Stimulated activated CD4-positive, alpha-beta T cell treated with anti-CD3 and anti-CD28 coated beads, Interleukin-2, amount 100 ng/mL, for 24 hours (primary cell): ENCODE data around the gene CST6.
A peak's percentile ranks its signal among the peaks of the same experiment; 100 is the strongest.
"Not testable (repeated sequence)": the region's sequence is repeated elsewhere in the genome, so short reads cannot be mapped to it uniquely, and the experiment has no call there.

Source experiments
- DNase-seq, 2 donors: peaks; one replicate each; pipeline ENCODE4 v3.0.0-alpha.2; 2020

The CST6 gene

DNA sequence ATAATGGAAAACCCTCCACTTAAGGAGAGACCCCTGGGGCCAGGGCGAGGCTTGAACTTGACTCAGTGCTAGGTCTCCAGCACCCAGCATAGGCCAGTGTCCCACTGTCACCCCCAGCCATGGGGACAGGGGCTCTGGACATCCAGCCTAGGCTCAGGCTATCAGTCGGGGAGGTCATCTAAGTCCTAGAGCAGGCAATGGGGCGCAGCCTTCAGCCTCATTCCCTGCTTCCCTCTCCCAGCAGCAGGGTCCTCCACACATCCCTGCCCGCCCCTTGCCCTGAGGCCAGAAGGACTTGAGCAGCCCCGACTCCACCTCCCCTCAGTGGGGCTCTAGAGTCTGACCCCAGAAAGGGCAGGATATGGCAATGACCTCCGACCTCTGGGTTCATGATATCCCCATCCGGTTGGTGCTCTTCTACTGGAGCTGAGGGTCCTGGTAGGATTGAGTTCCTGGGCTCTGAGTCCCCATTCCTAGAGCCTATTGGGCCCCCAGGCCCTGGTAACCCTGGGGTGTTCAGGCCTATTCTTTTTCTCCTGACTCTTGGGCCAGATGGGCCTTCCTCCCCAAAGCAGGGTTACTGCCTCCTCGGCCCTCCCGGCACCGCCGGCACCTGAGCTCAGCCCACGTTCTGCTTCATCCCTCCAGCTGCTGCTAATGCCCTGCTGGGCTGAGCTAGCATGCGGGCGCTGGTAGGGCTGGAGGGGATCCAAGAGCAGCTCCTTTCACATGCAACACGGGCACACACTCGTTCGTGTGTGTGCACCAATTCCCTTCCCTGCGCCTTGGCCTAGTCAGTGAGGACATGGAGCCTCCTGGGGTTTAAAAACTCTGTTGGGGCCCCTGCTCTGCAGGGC lies 4.4 kb downstream of the CST6 start:
- no peak for DNase-seq

DNA sequence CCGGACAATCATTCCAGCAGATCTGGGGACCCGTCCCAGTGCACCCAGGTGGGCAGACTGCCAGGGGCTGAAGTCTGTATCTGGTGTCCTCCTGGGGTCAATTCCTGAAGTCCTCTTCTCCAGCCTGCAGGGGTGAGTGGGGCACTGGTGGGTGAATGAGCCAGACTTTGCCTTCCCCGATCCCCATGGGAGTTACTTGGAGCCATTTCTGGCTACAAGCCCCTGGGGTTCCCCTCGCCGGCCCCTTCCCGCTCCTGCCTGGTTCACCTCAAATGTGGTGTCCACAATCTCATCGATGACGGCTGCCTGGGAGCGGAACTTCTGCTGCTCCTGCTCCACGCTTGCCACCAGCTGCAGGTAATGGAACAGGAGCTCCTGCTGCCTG lies 5.0 kb downstream of the CST6 start:
- no peak for DNase-seq

DNA sequence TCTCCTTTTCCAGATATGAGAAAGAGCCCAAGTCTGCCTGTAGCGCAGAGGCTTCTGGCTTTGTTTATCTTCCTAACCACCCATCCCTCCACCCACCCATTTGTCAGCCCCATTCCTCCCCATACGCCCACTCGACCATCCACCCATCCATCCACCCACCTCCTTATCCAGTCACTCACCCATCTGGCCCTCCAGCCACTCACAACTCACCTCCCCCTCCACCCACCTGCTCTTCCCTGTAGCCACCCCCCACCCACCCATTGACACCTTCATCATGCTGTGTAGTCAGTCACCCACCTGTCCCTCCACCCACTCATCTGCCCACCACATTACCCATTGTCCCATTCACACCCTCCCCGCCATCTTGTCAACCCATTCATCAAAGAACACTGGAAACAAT lies 5.5 kb downstream of the CST6 start:
- no peak for DNase-seq

DNA sequence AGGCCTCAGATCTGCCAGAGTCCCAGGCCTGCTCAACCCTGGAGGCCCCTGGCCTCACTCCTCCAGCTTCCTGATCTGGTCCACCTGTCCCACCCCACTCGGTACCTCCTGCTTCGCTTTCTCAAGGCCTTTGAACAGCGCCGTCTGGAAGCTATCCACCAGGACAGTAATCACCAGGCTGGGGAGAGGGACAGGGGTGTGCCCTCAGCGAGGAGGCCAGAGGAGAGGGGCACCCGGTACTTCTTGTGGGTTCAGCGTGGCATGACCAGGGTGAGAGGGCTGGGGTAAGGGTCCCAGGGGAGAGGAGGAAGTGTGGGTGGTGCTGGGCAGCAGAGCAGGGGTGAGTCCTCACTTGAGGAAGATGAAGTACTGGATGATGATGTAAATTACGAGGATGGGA lies 8.4 kb downstream of the CST6 start:
- no peak for DNase-seq

DNA sequence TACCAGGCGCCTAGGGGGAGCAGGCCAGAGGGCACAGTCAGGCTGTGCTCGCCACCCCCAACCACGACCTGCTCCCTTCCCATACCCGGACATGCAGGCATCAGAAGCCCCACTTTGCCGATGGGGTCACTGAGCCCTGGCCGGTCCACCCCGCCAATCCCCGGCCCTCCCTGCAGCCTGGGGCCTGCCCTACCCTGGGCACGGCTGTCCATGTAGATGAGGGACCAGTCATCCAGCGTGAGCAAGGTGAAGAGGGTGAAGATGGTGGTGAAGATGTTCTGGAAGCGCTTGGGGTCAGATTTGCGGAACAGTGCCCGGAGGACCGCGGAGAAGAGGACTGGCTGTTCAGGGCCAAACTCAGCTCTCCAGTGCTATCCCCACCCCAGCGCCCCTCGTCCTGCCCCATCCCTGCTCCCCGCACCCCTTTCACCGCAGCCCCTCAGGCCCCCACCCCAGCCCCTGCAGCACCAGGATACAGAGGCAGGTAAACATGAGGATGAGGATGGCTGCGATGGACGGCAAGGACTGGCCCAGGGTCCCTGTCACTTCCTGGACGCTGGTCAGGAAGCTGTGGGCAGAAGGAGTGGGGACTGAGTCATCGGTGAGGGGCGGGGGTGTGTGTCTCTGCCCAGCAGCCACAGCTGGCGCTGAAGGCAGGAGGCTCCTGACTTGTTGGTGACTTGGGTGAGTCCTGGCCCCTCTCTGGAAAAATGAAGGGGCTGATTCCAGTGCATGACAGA lies 9.0 kb downstream of the CST6 start:
- DNase-seq: no peak

DNA sequence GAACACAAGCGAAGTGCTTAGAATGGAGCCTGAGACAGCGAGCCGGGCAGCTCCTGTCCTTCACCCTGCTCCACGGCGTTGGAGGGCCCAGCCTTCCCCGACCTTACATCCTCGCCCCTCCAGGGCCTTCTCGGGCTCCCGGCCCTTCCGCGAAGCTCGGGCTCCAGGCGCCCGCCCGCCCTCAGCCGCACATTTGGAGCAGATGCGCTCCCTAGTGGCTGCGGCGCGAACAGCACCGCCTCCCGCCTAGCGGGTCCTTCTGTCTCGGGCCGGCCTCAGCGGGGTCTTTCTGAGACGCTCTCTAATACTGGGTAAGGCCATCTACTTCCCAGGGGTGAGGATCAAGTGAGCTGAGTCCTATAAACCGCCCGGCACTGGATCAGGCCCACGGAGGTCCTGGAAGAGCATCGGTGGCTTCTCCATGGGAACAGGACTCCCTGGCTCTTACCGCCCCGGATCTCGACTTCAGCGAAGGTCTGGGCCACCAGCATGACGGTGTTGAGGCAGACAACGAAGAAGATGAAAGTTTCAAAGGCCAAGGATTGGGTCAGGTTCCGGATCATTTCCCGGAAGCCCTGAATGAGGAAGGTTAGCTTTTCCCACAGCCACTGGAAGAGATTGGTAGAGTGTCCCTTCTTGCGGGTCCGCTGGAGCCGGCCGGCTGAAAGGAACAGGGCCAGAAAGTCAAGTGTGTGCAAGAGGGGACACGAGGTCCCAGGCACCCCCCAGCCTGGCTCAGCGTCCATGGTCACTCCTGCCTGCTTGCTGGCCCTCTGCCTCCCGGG lies 10.8 kb downstream of the CST6 start:
- DNase-seq: peak; percentile 88 to 89

DNA sequence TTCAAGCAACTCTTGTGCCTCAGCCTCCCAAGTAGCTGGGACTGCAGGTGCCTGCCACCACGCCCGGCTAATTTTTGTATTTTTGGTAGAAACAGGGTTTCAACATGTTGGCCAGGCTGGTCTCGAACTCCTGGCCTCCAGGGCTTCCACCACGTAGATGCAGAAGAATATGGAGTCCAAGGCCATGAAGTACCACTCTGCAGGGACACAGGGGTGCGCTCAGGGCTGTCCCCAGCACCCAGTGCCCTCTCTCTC lies 11.3 kb downstream of the CST6 start:
- DNase-seq: not testable (repeated sequence)

DNA sequence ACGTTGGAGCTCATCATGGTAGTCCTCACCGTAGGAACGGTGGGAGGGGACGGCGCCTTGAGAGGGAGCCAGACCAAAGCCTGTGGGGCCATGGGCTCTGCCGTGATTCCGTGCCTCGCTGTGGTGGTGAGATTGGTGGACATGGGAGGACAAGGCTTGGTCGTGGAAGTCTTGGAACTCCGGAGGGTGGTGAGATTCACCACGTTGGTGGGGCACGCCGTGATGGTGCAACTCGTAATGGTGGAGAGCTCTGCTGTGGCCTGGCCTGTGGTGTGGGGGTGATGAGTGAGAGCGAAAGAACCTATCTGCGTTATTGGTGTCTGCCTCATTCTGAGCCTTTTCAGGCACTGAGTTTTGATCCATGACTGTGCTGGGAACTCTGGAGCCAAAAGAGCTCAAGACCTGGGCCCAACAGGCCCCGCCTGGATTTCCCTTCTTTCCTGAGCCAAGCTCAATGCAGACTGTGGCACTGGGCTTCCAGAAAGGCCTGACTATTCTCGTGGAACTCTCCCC lies 14.3 kb downstream of the CST6 start, which contains the start of gene CATSPER1:
CATSPER1 (minus strand) TSS at position 463 of the 513 bp plus-strand sequence; CDS start at position 363, 100 bp downstream.
- no peak for DNase-seq

DNA sequence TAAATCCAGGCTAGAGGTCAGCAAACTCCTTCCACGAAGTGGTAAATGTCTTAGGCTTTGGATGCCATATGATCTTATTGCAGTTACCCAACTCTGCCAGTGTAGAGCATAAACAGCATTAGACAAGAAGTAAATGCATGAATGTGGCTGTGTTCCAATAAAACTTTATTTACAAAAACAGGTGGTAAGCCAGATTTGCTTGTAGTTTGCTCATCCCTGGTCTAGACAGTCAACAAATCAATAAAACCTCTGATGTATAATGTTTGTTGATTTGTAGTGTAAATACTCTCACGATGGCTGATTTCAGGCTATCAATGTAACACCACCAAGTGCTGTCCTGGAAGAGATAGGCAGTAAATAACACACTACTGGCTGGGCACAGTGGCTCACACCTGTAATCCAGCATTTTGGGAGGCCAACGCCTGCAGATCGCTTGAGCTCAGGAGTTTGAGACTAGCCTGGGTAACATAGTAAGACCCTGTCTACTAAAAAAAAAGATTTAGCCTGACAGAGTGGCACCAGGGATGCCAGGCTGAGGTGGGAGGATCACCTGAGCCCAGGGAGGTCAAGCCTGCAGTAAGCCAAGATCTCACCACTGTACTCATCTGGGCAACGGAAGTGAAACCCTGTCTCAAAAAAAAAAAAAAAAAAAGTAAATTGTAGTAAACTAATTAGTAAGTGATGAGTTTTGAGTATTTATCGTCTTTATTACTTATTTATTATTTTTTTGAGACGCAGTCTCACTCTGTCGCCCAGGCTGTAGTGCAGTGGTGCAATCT lies 21.3 kb downstream of the CST6 start:
- DNase-seq: no peak

DNA sequence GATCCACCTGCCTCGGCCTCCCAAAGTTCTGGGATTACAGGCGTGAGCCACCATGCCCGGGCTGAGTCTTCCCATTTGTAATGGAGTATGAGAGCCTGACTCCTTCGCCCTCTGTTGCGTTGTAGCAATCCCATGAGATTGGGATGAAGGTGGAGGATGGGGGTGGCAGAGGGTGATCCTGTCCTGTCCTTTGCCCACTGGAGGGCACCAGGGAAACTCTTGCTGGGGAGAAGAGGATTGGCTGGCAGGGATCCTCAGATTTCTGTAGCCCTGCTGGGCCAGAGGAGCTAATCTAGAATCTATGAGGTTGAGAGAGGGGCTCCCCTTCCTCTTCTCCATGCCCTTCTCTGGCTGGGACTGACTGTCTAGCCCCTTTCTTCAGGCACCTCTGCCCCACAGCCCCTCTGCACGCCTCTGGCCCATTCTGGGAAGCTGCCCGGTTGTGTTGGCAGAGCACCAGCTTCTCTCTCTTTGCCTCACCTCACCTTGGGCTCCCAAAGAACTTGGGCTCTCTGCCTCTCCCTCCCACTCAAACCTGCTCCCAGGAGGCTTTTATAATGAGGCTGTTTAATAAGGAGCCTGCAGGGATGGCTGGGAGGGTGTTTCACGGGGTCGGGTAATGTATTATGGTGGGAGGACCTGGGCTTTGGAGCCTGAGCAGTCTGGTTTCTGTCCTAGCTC lies 24.0 kb downstream of the CST6 start:
- DNase-seq: no peak

DNA sequence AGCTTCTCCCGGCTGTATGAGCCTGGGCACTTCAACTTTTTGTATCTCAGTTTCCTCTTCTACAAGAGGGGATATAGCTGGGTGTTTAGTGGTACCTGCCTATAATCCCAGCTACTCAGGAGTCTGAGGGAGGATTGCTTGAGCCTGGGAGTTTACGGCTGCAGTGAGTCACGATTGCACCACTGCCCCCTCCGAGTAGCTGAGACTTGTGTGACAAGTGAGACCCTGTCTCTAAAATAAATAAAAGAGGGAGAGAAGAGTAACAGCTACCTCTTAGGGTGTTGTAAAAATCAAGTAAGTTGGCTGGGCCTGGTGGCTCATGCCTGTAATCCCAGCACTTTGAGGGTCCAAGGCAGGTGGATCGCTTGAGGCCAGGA lies 24.5 kb downstream of the CST6 start:
- DNase-seq: no peak

DNA sequence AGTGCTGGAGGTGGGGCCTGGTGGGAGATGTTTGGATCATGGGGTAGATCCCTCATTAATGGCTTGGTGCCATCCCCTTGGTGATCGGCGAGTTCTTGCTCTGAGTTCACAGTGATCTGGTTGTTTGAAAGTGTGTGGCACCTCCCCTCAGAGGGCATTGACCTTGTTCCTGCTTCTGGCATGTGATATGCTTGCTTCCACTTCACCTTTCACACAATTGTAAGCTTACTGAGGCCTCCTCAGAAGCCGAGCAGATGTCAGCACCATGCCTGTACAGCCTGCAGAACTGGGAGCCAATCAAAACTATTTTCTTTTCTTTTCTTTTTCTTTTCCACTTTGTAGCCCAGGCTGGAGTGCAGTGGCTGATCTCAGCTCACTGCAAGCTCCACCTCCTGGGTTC lies 25.5 kb downstream of the CST6 start:
- DNase-seq: no peak

DNA sequence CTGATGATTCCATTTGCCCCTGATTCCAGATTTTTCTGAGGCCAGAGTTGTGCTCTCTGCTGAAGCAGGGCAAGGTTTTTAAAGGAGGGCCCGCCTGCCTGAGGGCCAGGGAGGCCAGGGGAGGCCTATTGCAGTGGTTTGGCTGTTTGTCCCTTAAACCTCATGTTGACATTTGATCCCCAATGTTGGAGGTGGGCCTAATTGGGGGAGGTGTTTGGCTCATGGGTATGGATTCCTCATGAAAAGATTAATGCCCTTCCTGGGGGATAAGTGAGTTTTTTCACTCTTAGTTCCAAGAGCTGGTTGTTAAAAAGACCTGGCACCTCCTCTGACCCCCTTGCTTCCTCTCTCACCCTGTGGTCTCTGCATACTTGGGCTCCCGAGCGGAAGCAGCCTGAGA lies 28.0 kb downstream of the CST6 start:
- DNase-seq: no peak

DNA sequence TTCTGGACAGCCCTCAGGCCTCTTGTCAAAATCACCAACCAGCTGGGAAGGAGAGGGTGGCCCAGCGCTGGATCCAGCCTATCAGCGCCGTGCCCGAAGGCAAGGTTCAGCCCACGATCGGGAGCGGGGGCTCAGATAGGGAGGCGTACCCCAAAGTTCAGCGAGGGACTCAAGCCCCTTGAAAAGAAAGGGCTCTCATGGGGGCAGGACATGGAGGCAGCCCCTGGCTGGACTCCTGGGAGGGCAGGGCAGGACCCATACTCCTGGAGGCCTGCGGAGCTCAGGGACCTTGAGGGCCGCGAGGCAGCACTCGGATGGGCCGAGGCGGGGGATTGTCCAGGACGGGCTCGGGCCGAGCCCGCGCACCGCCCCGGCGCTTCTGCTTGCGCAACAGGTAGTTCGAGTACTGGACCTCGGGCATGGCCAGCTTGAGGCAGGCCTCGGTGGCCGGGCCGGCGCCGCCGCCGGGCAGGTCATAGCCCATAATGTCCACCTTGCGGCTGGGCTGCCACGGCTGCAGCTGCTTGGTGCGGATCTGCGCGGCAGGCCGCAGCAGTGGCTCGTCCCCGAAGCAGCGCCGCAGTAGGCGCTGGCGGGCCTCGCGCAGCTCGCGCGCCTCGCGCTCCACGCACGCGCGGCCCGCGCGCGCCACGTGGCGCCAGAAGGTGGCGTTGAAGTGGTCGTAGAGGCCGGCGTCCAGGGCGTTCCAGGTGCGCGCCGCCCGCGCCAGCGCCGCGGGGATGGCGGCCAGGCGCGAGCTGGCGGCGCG lies 30.6 kb downstream of the CST6 start:
- DNase-seq: no peak

DNA sequence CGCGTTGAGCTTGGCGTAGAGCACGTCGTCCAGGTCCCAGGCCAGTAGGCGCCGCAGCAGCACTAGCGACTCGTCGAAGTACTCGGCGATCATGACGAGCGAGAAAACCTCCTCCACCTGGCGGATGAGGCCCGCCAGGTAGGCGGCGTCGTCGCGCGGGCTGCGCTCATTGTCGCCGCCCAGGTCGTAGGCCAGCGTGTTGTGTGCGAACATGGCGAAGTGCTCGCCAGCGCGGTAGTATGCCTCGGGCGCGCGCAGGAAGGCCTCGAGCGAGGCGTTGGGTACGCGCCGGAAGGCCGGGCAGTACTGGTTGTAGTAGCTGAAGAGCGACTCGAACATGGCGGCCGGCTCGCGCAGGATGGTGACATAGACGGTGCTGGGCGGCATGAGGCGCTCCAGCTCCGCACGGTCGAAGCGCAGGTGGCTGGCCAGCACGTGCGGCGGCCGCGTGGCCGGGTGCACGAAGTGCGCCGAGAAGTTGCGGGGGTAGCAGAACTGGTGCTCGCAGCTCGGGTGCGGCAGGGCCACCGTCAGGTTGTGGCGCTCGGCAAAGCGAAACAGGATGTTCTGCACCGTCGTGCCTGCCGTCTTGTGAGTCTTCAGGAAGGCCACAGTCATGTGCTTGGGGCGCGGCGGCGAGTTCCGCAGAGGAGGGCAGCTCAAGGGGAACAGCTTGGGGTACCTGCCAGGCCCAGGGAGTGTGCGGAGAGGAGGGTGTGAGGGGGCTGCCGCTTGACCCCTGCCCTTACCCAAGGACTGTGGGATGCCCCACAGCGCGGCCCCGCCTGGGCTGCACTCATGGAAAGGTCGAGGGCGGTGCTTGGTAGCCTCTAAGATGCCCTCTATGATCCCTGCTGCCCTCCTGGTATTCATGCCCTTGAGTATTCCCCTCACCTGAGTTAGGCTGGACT lies 31.4 kb downstream of the CST6 start:
- no peak for DNase-seq

DNA sequence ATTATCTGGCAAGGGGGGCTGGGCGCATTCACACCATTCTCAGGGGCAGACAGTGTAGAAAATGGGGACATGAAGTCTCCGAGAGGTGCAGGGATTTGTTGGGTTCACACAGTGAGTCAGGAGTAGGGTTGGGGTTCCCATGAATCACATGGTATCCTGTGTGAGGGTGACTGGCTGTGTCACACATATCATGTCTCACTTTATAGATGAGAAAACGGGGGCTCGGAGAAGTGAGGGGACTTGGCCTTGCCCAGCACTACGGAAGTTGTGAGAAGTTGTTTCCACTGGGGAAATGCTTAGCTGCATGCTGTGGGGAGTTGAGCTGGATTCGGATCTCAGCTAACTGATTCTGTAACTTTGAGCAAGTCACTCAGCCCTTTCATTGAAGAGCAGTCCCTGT lies 32.9 kb downstream of the CST6 start:
- no peak for DNase-seq

DNA sequence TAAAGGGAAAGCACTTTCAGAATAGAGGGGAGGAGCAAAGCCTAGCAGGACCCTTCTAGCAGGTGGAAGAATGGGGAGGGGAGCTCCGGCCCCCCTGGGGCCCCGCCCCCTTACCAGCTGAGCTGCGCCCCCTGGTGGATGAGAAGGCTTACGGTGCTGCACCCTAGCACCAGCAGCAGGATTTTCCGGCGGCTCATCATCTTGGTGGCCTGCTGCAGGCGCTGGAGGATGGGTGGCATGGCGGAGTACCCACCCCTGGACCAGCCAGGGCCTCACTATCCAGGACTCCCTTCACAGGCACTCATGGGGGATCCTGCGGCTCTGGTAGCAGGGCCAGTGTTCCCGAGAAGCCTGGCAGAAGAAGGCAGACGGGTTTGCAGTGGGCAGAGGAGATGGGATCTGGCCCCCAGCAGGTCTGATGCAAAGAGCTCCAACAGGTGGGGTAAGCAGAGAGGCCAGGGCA lies 33.4 kb downstream of the CST6 start:
- DNase-seq: peak; percentile 84 to 91

DNA sequence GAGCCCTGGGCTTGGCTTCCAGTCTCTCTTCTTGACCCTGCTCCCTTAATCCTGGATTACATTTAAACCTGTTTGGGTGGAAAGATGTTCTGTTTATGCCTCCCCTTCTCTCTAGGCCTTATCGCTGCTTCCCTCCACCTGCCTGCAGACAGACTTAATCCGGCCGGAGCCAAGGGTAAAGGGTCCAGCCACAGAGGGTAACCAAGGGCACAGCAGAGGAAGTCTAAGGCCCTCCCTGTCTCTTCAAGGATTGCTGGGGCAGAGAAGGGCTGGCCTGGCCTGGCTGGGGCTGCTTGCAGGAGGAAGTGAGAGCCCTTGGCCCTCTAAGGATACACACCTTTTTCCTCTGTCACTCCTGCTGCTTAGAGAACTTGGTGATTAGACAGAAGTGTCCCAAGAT lies 35.1 kb downstream of the CST6 start:
- DNase-seq: no peak

DNA sequence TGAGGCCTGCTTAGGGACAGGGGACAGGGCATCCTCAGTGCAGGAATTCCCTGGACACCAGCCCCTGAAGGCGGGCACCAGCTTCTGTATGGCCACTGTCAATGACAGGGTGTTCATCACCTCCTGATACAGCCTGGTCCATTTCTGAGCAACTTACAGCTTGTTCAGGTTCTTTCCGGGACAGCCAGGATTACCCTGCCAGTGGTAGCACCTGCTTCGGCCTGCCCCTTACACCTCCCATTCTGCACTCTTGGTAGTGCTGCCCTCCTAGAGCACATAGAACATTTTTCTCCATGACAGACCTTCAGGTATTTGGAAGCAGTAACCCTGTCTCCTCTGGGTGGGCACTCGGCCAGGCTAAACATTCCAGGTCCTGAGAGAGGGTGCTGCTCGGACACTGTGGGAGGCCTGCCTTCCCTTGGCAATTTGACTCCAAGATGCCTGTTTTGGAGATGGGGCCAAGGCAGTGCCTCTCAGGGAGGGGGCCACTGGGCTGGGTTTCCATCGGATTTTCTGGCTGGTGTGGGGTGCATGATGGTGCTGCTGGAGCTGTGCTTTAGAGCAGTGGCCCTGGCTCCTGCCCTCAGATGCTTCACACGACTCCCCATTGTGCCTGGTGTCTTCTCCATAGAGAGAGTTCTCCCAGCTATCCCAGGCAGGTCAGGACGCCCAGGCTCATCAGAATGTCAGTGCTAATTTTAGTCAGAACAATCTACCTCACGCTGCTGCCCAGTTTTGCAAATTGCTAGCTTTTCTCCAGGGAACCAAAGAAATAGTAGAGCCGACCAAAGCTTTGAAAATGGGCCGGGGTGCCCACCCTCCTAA lies 35.9 kb downstream of the CST6 start:
- no peak for DNase-seq
